GM12878 (cell line): ENCODE measurements around the gene CENPC. TPM values are rescaled to one million over a fixed set of nuclear protein-coding genes. Genes with fewer than 3 reads are reported as not detected.

Experiments used
- ATAC-seq: fragments of 200-7000 bp; cut with Tn5 transposase; 3 replicates; pipeline ENCODE4 v1.9.1; 2020; ENCODE audit warnings: mild to moderate bottlenecking, moderate library complexity
- BruUV-seq: library from RNA; stranded (reverse); fragments of 400-500 nt; replicated peaks from 2 replicates; lab custom pipeline; 2021; lab: Mats Ljungman, UMichigan
- CTCF ChIA-PET: fragments of 300-600 bp; sonication (Branson Sonifier 250); formaldehyde crosslinking; extraction: SDS; loops from one replicate; lab custom pipeline; 2021; ENCODE audit warnings: inconsistent platforms; lab: Yijun Ruan, JAX
- POLR2A ChIA-PET: fragments of 350-600 bp; formaldehyde crosslinking; extraction: SDS; loops from one replicate; lab custom pipeline; 2021; ENCODE audit warnings: inconsistent platforms; lab: Charles Lee
- RAD21 ChIA-PET: fragments of 300-600 bp; sonication (Branson Sonifier 250); formaldehyde crosslinking; loops from one replicate; lab custom pipeline; 2023; ENCODE audit warnings: antibody characterized with exemption; ENCODE audit not compliant: unreplicated experiment; lab: Charles Lee
- SMC1A ChIA-PET: fragments of 300-600 bp; sonication (Branson Sonifier 250); formaldehyde crosslinking; loops from one replicate; lab custom pipeline; 2023; ENCODE audit not compliant: unreplicated experiment, uncharacterized antibody; lab: Charles Lee
- DNase-seq: peaks from one replicate; pipeline ENCODE4 v3.0.0-alpha.2; 2011; ENCODE audit warnings: low read depth, low spot score
- FAIRE-seq: peaks from 3 replicates; lab custom pipeline; 2011; peaks lifted over from hg19 to GRCh38; lab: Jason Lieb, UNC
- H2AFZ ChIP-seq: 2 replicates; pipeline ENCODE4 v1.6.0; 2011; ENCODE audit warnings: low read depth, low read length, control low read depth; ENCODE audit not compliant: control insufficient read depth
- H3K27ac ChIP-seq: 2 replicates; pipeline ENCODE4 v1.5.1; 2011; ENCODE audit warnings: control low read depth; ENCODE audit not compliant: control insufficient read depth, insufficient read depth
- H3K27me3 ChIP-seq, 2 experiments: replicated peaks in 1 of 2; 2 replicates each; pipeline versions ENCODE4 v1.6.0 to v1.6.1; 2011; ENCODE audit warnings: low read length in 1 of 2; ENCODE audit not compliant: control insufficient read depth in 2 of 2, insufficient read depth in 2 of 2
- H3K36me3 ChIP-seq, 2 experiments: 2 replicates each; pipeline ENCODE4 v1.5.1; 2011; ENCODE audit warnings: low read length in 1 of 2; ENCODE audit not compliant: control insufficient read depth in 2 of 2, insufficient read depth in 2 of 2
- H3K4me1 ChIP-seq: 2 replicates; pipeline ENCODE4 v1.6.1; 2011; ENCODE audit warnings: mild to moderate bottlenecking, low read length, moderate library complexity, mixed read lengths; ENCODE audit not compliant: control insufficient read depth, insufficient read depth
- H3K4me2 ChIP-seq: 2 replicates; pipeline ENCODE4 v1.6.0; 2011; ENCODE audit warnings: control low read depth; ENCODE audit not compliant: control insufficient read depth, insufficient read depth
- H3K4me3 ChIP-seq: fragments of 200-600 bp; sonication (generic); 2 replicates; pipeline ENCODE4 v1.5.1; 2016
- H3K79me2 ChIP-seq: 2 replicates; pipeline ENCODE4 v1.6.0; 2011; ENCODE audit warnings: low read length; ENCODE audit not compliant: control insufficient read depth, insufficient read depth
- H3K9ac ChIP-seq: 2 replicates; pipeline ENCODE4 v1.8.0; 2011; ENCODE audit warnings: low read length, control low read depth, mixed read lengths; ENCODE audit not compliant: control insufficient read depth, insufficient read depth
- H3K9me3 ChIP-seq: replicated peaks from 3 replicates; pipeline ENCODE4 v1.5.1; 2011; ENCODE audit warnings: mild to moderate bottlenecking, low read length; ENCODE audit not compliant: control insufficient read depth, insufficient read depth
- H4K20me1 ChIP-seq: 2 replicates; pipeline ENCODE4 v1.6.0; 2011; ENCODE audit not compliant: control insufficient read depth, insufficient read depth
- EGR1 ChIP-seq, 2 experiments: IDR thresholded peaks; 1 replicate in 1 of 2; 2 replicates in 1 of 2; pipeline ENCODE4 v1.6.1; 2011 to 2012; ENCODE audit warnings: low read depth in 2 of 2, low read length in 2 of 2, borderline replicate concordance in 1 of 2, mild to moderate bottlenecking in 1 of 2, moderate library complexity in 1 of 2
- HDAC6 ChIP-seq: fragments of 200-600 bp; sonication (generic); IDR thresholded peaks from one replicate; pipeline ENCODE4 v1.8.0; 2017; ENCODE audit warnings: antibody characterized with exemption; ENCODE audit not compliant: unreplicated experiment
- IRF4 ChIP-seq: IDR thresholded peaks from 2 replicates; pipeline ENCODE4 v1.6.1; 2011; ENCODE audit warnings: low read depth, low read length
- KDM1A ChIP-seq: fragments of 200-600 bp; sonication (generic); IDR thresholded peaks from 2 replicates; pipeline ENCODE4 v1.6.1; 2016; ENCODE audit warnings: borderline replicate concordance
- MTA2 ChIP-seq: fragments of 450-650 bp; IDR thresholded peaks from 2 replicates; pipeline ENCODE4 v1.6.1; 2016; ENCODE audit warnings: low read depth, mild to moderate bottlenecking, moderate library complexity
- RAD21 ChIP-seq: IDR thresholded peaks from 2 replicates; pipeline ENCODE4 v1.6.1; 2011; ENCODE audit warnings: mild to moderate bottlenecking, low read depth, low read length, moderate library complexity; ENCODE audit not compliant: insufficient read depth
- RB1 ChIP-seq: fragments of 450-650 bp; formaldehyde crosslinking; IDR thresholded peaks from 2 replicates; pipeline ENCODE4 v1.6.1; 2017; ENCODE audit warnings: mild to moderate bottlenecking, borderline replicate concordance
- REST ChIP-seq: IDR thresholded peaks from 2 replicates; pipeline ENCODE4 v1.6.1; 2012; ENCODE audit warnings: mild to moderate bottlenecking, low read depth, low read length
- SMARCA5 ChIP-seq: fragments of 450-650 bp; IDR thresholded peaks from 2 replicates; pipeline ENCODE4 v1.6.1; 2017; ENCODE audit warnings: mild to moderate bottlenecking
- ZNF217 ChIP-seq: fragments of 450-650 bp; IDR thresholded peaks from 2 replicates; pipeline ENCODE4 v1.6.1; 2017; ENCODE audit warnings: antibody characterized with exemption, mild to moderate bottlenecking
- ZNF24 ChIP-seq: fragments of 450-650 bp; IDR thresholded peaks from 2 replicates; pipeline ENCODE4 v1.6.1; 2017; ENCODE audit warnings: antibody characterized with exemption, mild to moderate bottlenecking
- ZNF687 ChIP-seq: fragments of 450-650 bp; IDR thresholded peaks from 2 replicates; pipeline ENCODE4 v1.6.1; 2017; ENCODE audit warnings: mild to moderate bottlenecking, moderate library complexity
- WGBS: methylation state at CpG from one replicate; pipeline ENCODE4 v1.1.6; 2016; ENCODE audit warnings: low lambda C conversion rate; ENCODE audit not compliant: insufficient replicate concordance, insufficient coverage; ENCODE audit errors: missing lambda C conversion rate; 5-methylcytosine and 5-hydroxymethylcytosine counted together
- in situ Hi-C: fragments of 300-500 bp; cut with MboI; formaldehyde crosslinking; loops from 9 replicates; pipeline ENCODE4 v1.14.3; 2018; ENCODE audit warnings: mixed read lengths
- intact Hi-C: fragments of 100-400 bp; cut with micrococcal nuclease; formaldehyde crosslinking; loops from one replicate; pipeline ENCODE4 v1.14.2; 2022; ENCODE audit not compliant: unreplicated experiment
- polyA plus RNA-seq, 11 experiments: library from polyadenylated mRNA; depleted of rRNA in 4 of 11; unstranded in 6 of 11; stranded (reverse) in 5 of 11; fragments of >200 nt; fragmentation: Nextera tagmentation in 4 of 11; fragmentation: Illumina TruSeq in 1 of 11; extraction: Ambion mirVana in 4 of 11; extraction: Trizol in 1 of 11; gene quantifications; 1 replicate in 1 of 11; 2 replicates in 10 of 11; pipeline versions ENCODE4 v1.2.1 to v1.2.3, GENCODE V29; 2011 to 2016; ENCODE audit warnings: inconsistent platforms in 2 of 11, missing spikeins in 2 of 11, low read depth in 1 of 11
- total RNA-seq, 4 experiments: library from RNA; depleted of rRNA in 3 of 4; stranded (reverse); fragments of >200 nt in 3 of 4; fragmentation: Illumina TruSeq in 1 of 4; extraction: Trizol in 1 of 4; gene quantifications; 2 replicates each; pipeline versions ENCODE4 v1.2.1 to v1.2.3, GENCODE V29; 2013 to 2021
- TF ChIP-seq, protein P1 (sequence below): IDR thresholded peaks from 2 replicates; pipeline ENCODE4 v1.6.1; 2011; ENCODE audit warnings: mild to moderate bottlenecking, low read depth, low read length, moderate library complexity; ENCODE audit not compliant: insufficient replicate concordance

Gene CENPC
- total and polyA plus RNA-seq, 10 of the 15 experiments (the other 5 are each of a cell fraction or from before 2014, with no cell fraction given) = 13.1 to 34.9 (median 20.3) TPM

DNA sequence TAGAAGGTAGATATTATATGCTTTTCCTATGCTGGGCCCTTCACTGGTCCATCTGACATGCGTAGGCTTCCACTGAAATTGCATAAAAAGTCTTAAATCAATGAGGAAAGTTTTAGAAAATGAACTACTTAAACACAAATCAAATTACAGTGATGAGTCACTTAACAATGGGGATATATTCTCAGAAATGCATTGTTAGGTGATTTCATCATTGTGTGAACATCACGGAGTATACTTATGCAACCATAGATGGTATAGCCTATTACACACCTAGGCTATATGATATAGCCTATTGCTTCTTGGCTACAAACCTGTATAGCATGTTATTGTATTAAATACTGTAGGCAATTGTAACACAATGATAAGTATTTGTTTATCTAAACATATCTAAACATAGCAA is 23.5 kb upstream of the CENPC start:
- H3K36me3 ChIP-seq = no peaks in the 10 kb centered on the region
- intact Hi-C loops (no loop called here), in situ Hi-C loops (no loop called here)
- H3K4me1 ChIP-seq = no peaks in the 10 kb centered on the region
- H2AFZ ChIP-seq = no peak overlapping the region
- no peak overlapping the region for H3K4me3 ChIP-seq
- no peaks in the 10 kb centered on the region for H3K9me3 ChIP-seq
- ChIA-PET SMC1A (interaction anchor here (1.0 to 7.5 kb wide), 4 partner anchors 10 to 23 kb away, joined by 5 to 51 read pairs (median 6); partner anchors contain the start of genes CENPC and STAP1), CTCF (interaction anchor here (0.6 to 0.9 kb wide), 2 partner anchors 17 to 79 kb away, joined by 3 read pairs; no protein-coding TSS in a partner anchor), POLR2A (no interaction called here), RAD21 (interaction anchor here (1.8 kb wide), 1 partner anchor 10 kb away, joined by 5 read pairs; the partner anchor contains the start of gene STAP1)
- no peak overlapping the region for H3K27ac ChIP-seq
- H4K20me1 ChIP-seq = no peaks in the 10 kb centered on the region
- DNase-seq (no peak), FAIRE-seq (no peak), ATAC-seq (no peak)
- WGBS = 97% methylated on average over 2 of the region's 2 CpGs
- no peaks in the 10 kb centered on the region for H3K27me3 ChIP-seq
- H3K9ac ChIP-seq = no peak overlapping the region
- H3K79me2 ChIP-seq = no peaks in the 10 kb centered on the region
- no TSS peak for BruUV-seq
- no peak overlapping the region for H3K4me2 ChIP-seq
- no peak for TF ChIP-seq ZNF687
- no peak for TF ChIP-seq EGR1 (IDR thresholded peaks at IDR 0.05; ENCODE audit: borderline replicate concordance in 1 of 2, low read depth in 2 of 2, low read length in 2 of 2)
- TF ChIP-seq ZNF24 = no peak
- TF ChIP-seq MTA2 = no peak
- TF ChIP-seq KDM1A = no peak
- TF ChIP-seq SMARCA5 = no peak
- no peak for TF ChIP-seq REST
- TF ChIP-seq ZNF217 = no peak
- no peak for TF ChIP-seq HDAC6
- no peak for TF ChIP-seq RAD21
- no peak for TF ChIP-seq RB1
- TF ChIP-seq, protein P1, sequence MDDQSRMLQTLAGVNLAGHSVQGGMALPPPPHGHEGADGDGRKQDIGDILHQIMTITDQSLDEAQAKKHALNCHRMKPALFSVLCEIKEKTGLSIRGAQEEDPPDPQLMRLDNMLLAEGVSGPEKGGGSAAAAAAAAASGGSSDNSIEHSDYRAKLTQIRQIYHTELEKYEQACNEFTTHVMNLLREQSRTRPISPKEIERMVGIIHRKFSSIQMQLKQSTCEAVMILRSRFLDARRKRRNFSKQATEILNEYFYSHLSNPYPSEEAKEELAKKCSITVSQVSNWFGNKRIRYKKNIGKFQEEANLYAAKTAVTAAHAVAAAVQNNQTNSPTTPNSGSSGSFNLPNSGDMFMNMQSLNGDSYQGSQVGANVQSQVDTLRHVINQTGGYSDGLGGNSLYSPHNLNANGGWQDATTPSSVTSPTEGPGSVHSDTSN = no peak
- TF ChIP-seq IRF4 = no peak
